Right atrium auricular region (tissue), 2 donors: ENCODE data around the gene PTPRN2. TPM values are rescaled to one million over a fixed set of nuclear protein-coding genes. Genes with fewer than 3 reads are reported as not detected.

Experiments
- DNase-seq: peaks from one replicate; pipeline ENCODE4 v3.0.0-alpha.2; 2019; ENCODE audit warnings: low spot score
- H3K27ac ChIP-seq, 2 donors: fragments of 200-600 bp; sonication (generic); 1 replicate in 1 of 2; 2 replicates in 1 of 2; pipeline ENCODE4 v1.5.1; 2016 to 2019
- H3K27me3 ChIP-seq, 2 donors: fragments of 200-600 bp; sonication (generic); one replicate each; pipeline versions ENCODE4 v1.5.1 to v1.6.0; 2017 to 2019
- H3K36me3 ChIP-seq: fragments of 200-600 bp; sonication (generic); one replicate; pipeline ENCODE4 v1.5.1; 2016
- H3K4me1 ChIP-seq, 2 donors: fragments of 200-600 bp; sonication (generic); one replicate each; pipeline versions ENCODE4 v1.5.1 to v1.6.0; 2017 to 2019
- H3K4me3 ChIP-seq, 2 donors: fragments of 200-600 bp; sonication (generic); 1 replicate in 1 of 2; 2 replicates in 1 of 2; pipeline ENCODE4 v1.5.1; 2017 to 2019; ENCODE audit warnings: mild to moderate bottlenecking in 1 of 2, moderate library complexity in 1 of 2
- H3K9me3 ChIP-seq, 2 donors: fragments of 200-600 bp; sonication (generic); one replicate each; pipeline ENCODE4 v1.5.1; 2019
- total RNA-seq, 2 donors: library from RNA; depleted of rRNA; stranded (reverse); fragments of >200 nt; gene quantifications; one replicate each; pipeline ENCODE4 v1.1.0, GENCODE V29; 2016
- TF ChIP-seq, protein P1 (sequence below), 2 donors: fragments of 200-600 bp; sonication (generic); IDR thresholded peaks; one replicate each; pipeline ENCODE4 v1.5.1; 2019; ENCODE audit warnings: antibody characterized with exemption in 2 of 2

Gene PTPRN2
- total RNA-seq, 2 donors from 2014 or later: 2.6 to 2.7 TPM

DNA sequence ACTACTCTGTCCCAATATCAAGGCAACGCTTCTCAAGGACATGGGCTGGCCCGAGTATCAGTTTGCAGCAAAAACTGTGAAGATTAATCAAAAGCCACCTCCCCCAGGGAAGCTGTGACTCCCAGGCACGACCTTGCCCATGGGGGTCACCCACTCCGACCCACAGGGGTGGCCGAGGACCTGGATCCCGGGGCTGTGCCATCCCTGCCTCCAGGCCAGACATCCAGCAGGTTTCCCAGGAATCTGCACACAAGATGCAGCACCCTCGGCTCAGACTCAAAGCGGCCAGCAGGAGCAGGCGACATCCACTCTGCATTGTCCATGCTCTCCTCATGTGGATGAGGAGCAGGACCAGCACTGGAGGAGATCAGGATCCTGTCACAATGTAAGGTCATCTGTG, 39.8 kb downstream of the PTPRN2 start:
- Histone ChIP-seq H3K4me3 (no peak overlapping the region), H3K4me1 (no peaks in the 10 kb centered on the region), H3K27ac (no peak overlapping the region), H3K9me3 (no peaks in the 10 kb centered on the region), H3K36me3 (no peaks in the 10 kb centered on the region), H3K27me3 (no peaks in the 10 kb centered on the region)
- TF ChIP-seq, protein P1, sequence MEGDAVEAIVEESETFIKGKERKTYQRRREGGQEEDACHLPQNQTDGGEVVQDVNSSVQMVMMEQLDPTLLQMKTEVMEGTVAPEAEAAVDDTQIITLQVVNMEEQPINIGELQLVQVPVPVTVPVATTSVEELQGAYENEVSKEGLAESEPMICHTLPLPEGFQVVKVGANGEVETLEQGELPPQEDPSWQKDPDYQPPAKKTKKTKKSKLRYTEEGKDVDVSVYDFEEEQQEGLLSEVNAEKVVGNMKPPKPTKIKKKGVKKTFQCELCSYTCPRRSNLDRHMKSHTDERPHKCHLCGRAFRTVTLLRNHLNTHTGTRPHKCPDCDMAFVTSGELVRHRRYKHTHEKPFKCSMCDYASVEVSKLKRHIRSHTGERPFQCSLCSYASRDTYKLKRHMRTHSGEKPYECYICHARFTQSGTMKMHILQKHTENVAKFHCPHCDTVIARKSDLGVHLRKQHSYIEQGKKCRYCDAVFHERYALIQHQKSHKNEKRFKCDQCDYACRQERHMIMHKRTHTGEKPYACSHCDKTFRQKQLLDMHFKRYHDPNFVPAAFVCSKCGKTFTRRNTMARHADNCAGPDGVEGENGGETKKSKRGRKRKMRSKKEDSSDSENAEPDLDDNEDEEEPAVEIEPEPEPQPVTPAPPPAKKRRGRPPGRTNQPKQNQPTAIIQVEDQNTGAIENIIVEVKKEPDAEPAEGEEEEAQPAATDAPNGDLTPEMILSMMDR (IDR thresholded peaks at IDR 0.05): no peak
- DNase-seq: no peak

DNA sequence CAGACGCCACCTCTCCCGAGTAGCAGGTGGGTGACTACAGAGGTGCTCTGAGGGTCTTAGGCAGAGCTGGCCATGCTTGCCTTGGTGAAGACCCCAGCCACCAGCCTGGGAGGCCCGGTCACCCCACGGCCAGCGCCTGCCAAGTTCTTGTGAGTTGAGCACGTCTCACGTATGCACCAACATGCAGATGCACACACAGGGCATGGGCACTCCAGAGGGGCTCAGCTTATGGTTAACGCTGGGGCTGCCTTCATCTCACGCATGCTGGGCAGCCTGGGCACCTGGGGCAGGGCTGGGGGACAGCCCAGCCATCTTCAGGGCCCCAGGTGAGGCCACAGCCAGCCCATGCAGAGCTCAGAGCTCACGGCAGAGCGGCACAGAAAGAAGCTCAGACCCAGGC, 41.0 kb downstream of the PTPRN2 start:
- TF ChIP-seq, protein P1 (IDR thresholded peaks at IDR 0.05): no peak
- Histone ChIP-seq H3K4me1 (no peaks in the 10 kb centered on the region), H3K4me3 (no peak overlapping the region), H3K36me3 (no peaks in the 10 kb centered on the region), H3K9me3 (no peaks in the 10 kb centered on the region), H3K27me3 (no peaks in the 10 kb centered on the region), H3K27ac (no peak overlapping the region)
- DNase-seq: no peak

DNA sequence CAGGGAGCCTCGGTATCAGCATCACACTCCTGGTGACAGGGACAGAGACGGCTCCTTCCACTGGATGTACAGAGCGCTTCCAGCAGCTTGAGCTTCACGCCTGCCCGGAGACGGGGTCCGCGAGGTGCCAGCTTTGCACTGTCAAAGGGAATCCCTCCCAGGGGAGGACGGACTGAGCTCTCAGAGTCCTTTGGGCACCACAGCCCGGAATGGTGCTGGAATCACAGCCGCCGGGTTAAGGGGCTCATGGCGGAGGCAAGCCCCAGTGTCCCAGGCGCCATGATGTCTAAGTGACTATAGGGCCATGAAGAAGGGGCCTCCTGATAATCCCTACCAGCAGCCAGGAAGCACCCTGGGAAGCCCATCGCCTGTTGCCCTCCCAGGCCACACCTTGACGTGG, 41.4 kb downstream of the PTPRN2 start:
- no peak for DNase-seq
- H3K27ac ChIP-seq: no peak overlapping the region
- H3K36me3 ChIP-seq: no peaks in the 10 kb centered on the region
- TF ChIP-seq, protein P1 (IDR thresholded peaks at IDR 0.05): no peak
- no peak overlapping the region for H3K4me3 ChIP-seq
- no peaks in the 10 kb centered on the region for H3K9me3 ChIP-seq
- no peaks in the 10 kb centered on the region for H3K27me3 ChIP-seq
- H3K4me1 ChIP-seq: no peaks in the 10 kb centered on the region

DNA sequence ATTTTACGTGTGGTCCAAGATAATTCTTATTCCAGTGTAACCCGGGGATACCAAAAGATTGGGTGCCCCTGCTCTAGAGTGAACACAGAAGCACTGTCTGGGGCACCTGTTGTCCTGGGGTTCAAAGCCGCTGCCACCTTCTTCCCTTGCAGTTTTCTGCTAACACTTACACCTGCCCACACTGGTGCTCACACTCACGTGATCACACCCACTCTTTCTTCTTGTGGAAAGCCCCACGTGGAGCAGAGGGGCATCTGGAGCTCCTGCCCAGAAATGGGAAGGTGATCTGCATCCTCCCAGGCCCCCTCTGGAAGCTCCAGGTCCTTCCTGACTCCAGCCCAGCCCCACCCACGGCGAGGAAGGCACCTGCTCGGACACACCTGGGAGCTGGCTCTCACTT, 42.9 kb downstream of the PTPRN2 start:
- no peak overlapping the region for H3K27ac ChIP-seq
- no peaks in the 10 kb centered on the region for H3K36me3 ChIP-seq
- no peak overlapping the region for H3K4me3 ChIP-seq
- no peaks in the 10 kb centered on the region for H3K4me1 ChIP-seq
- no peaks in the 10 kb centered on the region for H3K27me3 ChIP-seq
- TF ChIP-seq, protein P1 (IDR thresholded peaks at IDR 0.05): no peak
- no peaks in the 10 kb centered on the region for H3K9me3 ChIP-seq
- no peak for DNase-seq

DNA sequence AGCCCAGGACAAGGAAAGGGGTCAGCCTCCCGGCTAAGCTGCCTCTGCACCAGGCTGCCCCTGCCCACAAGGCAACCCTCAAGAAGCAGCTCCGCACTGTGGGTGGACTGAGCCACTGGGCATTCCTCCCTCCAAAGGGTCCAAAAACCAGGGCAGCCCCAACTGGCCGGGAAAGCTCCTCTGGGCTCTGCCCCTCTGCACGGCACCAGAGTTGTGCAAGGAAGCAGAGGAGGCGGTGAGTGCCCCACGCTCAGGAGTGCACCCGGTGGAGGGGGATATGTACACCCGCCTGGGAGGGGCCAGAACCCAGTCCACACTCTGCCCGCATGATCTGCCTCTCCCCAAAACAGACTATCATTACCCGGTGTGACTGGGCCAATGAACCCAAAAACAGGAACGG, 43.8 kb downstream of the PTPRN2 start:
- DNase-seq: no peak
- H3K27ac ChIP-seq: no peak overlapping the region
- no peak overlapping the region for H3K4me3 ChIP-seq
- H3K9me3 ChIP-seq: no peaks in the 10 kb centered on the region
- no peaks in the 10 kb centered on the region for H3K36me3 ChIP-seq
- H3K27me3 ChIP-seq: no peaks in the 10 kb centered on the region
- H3K4me1 ChIP-seq: no peaks in the 10 kb centered on the region
- TF ChIP-seq, protein P1 (IDR thresholded peaks at IDR 0.05): no peak
